Muscle of back (tissue), 11 donors: ENCODE results near the gene EXOC6B. TPM values are rescaled to one million over a fixed set of nuclear protein-coding genes. Genes with fewer than 3 reads are reported as not detected.

Experiments
- DNase-seq, 3 donors: peaks; one replicate each; pipeline versions ENCODE4 v3.0.0 to v3.0.0-alpha.2; 2013
- polyA plus RNA-seq, 10 donors: library from polyadenylated mRNA; unstranded; fragments of 120-200 nt; gene quantifications; one replicate each; pipeline ENCODE4 v1.2.1, GENCODE V29; 2013; ENCODE audit not compliant: insufficient read length in 10 of 10

EXOC6B gene
- polyA plus RNA-seq, 10 donors = 9.1 to 15.4 (median 12.0) TPM

GRCh38 chr2:72363406-72363805 lies 462.4 kb downstream of the EXOC6B start:
- DNase-seq = no peak

GRCh38 chr2:72362733-72363132 lies 463.1 kb downstream of the EXOC6B start:
- DNase-seq = no peak

- no peak for DNase-seq
Measured at GRCh38 chr2:72361521-72361920, 464.3 kb downstream of the EXOC6B start.

- no peak for DNase-seq
Measured at GRCh38 chr2:72361042-72361441, 464.8 kb downstream of the EXOC6B start.

- no peak for DNase-seq
Measured at GRCh38 chr2:72350852-72351251, 475.0 kb downstream of the EXOC6B start.

GRCh38 chr2:72349016-72349415 lies 476.8 kb downstream of the EXOC6B start:
- peak in 1 of 3 donors; percentile 23 for DNase-seq

- DNase-seq = peak in 2 of 3 donors; percentile 31 to 71
Measured at GRCh38 chr2:72347081-72347480, 478.8 kb downstream of the EXOC6B start.

GRCh38 chr2:72341639-72342038 lies 484.2 kb downstream of the EXOC6B start:
- no peak for DNase-seq

GRCh38 chr2:72340665-72341064 lies 485.2 kb downstream of the EXOC6B start:
- DNase-seq = peak in 1 of 3 donors; percentile 26

GRCh38 chr2:72338076-72338475 lies 487.8 kb downstream of the EXOC6B start:
- no peak for DNase-seq

- DNase-seq = no peak
Measured at GRCh38 chr2:72332720-72333119, 493.1 kb downstream of the EXOC6B start.

- DNase-seq = no peak
Measured at GRCh38 chr2:72330652-72331051, 495.2 kb downstream of the EXOC6B start.

GRCh38 chr2:72326759-72327158 lies 499.1 kb downstream of the EXOC6B start:
- no peak for DNase-seq

- DNase-seq = no peak
Measured at GRCh38 chr2:72325592-72326422, 500.0 kb downstream of the EXOC6B start.

- DNase-seq = no peak
Measured at GRCh38 chr2:72316774-72317173, 509.1 kb downstream of the EXOC6B start.

- DNase-seq = no peak
Measured at GRCh38 chr2:72300147-72300684, 525.6 kb downstream of the EXOC6B start.

- no peak for DNase-seq
Measured at GRCh38 chr2:72293620-72294019, 532.2 kb downstream of the EXOC6B start.

GRCh38 chr2:72292433-72292832 lies 533.4 kb downstream of the EXOC6B start:
- DNase-seq = no peak

GRCh38 chr2:72291059-72291458 lies 534.8 kb downstream of the EXOC6B start:
- DNase-seq = peak in 1 of 3 donors; percentile 49

- DNase-seq = no peak
Measured at GRCh38 chr2:72289736-72290135, 536.1 kb downstream of the EXOC6B start.

GRCh38 chr2:72289283-72289682 lies 536.5 kb downstream of the EXOC6B start:
- DNase-seq = no peak

GRCh38 chr2:72278046-72278445 lies 547.8 kb downstream of the EXOC6B start:
- no peak for DNase-seq

GRCh38 chr2:72276876-72277275 lies 549.0 kb downstream of the EXOC6B start:
- no peak for DNase-seq

- peak in 1 of 3 donors; percentile 18 for DNase-seq
Measured at GRCh38 chr2:72276356-72276755, 549.5 kb downstream of the EXOC6B start.
